Left ventricle myocardium inferior (tissue), 1 donor: Measurements from ENCODE around the gene LRP1B. TPM values are rescaled to one million over a fixed set of nuclear protein-coding genes. Genes with fewer than 3 reads are reported as not detected.

Experiments
- DNase-seq: peaks from one replicate; pipeline ENCODE4 v3.0.0-alpha.2; 2020
- H3K27ac ChIP-seq: fragments of 200-600 bp; replicated peaks from 2 replicates; pipeline ENCODE4 v1.8.0; 2021
- H3K27me3 ChIP-seq: fragments of 200-600 bp; 2 replicates; pipeline ENCODE4 v1.8.0; 2021; ENCODE audit warnings: low read depth
- H3K36me3 ChIP-seq: fragments of 200-600 bp; 2 replicates; pipeline ENCODE4 v1.8.0; 2021
- H3K4me1 ChIP-seq: fragments of 200-600 bp; 2 replicates; pipeline ENCODE4 v1.8.0; 2021
- H3K4me3 ChIP-seq: fragments of 200-600 bp; 2 replicates; pipeline ENCODE4 v1.8.0; 2021; ENCODE audit warnings: mild to moderate bottlenecking, moderate library complexity
- H3K9me3 ChIP-seq: fragments of 200-600 bp; replicated peaks from 2 replicates; pipeline ENCODE4 v1.8.0; 2021
- CTCF ChIP-seq: fragments of 200-600 bp; IDR thresholded peaks from 2 replicates; pipeline ENCODE4 v1.8.0; 2021; ENCODE audit warnings: antibody characterized with exemption, mild to moderate bottlenecking, borderline replicate concordance
- intact Hi-C: fragments of 100-400 bp; cut with micrococcal nuclease; formaldehyde crosslinking; loops from one replicate; pipeline ENCODE4 v1.11.0; 2022
- total RNA-seq: library from RNA; stranded (reverse); fragmentation: NEBNext Ultra II Directional; extraction: Animal tissue kit (Norgen Biotek cat#: 25700); gene quantifications from one replicate; pipeline ENCODE4 v1.2.1, GENCODE V29; 2021
- donor health status: DM: no; HTN: yes; CAD: no; lungs with severe emphysema.

The LRP1B gene
- total RNA-seq, 1 donor from 2014 or later: 0.08 TPM

DNA sequence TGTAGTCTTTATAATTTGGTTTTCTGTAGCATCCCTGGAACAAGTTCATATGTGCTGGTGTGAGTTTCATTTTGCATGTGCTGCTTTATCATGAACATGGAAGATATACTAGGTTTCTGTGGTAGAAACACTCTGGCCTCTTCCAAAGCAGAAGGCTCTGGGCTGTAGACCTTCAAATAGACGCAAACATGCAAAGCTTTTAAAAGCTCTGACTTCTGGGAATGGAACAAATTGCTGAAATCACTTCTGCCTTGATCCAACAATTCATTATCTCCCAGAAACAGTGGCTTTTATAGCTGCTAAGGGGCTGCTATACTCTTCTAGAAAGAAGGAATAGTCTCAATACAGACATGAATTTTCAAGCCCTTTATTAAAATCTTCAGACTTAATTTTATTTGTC, 382.2 kb downstream of the LRP1B start:
- Histone ChIP-seq H3K36me3 (no peaks in the 10 kb centered on the region), H3K27ac (no peak overlapping the region), H3K4me3 (no peak overlapping the region), H3K4me1 (no peaks in the 10 kb centered on the region), H3K9me3 (no peaks in the 10 kb centered on the region), H3K27me3 (no peaks in the 10 kb centered on the region)
- no peak for DNase-seq
- no peak for TF ChIP-seq CTCF
- intact Hi-C loops: no loop called here

- Histone ChIP-seq H3K4me1 (no peaks in the 10 kb centered on the region), H3K27ac (no peak overlapping the region), H3K36me3 (no peaks in the 10 kb centered on the region), H3K4me3 (no peak overlapping the region), H3K27me3 (no peaks in the 10 kb centered on the region), H3K9me3 (no peaks in the 10 kb centered on the region)
- intact Hi-C loops: no loop called here
- no peak for TF ChIP-seq CTCF
- no peak for DNase-seq
Observed at GRCh38 chr2:141741652-141742051, 389.2 kb downstream of the LRP1B start.

DNA sequence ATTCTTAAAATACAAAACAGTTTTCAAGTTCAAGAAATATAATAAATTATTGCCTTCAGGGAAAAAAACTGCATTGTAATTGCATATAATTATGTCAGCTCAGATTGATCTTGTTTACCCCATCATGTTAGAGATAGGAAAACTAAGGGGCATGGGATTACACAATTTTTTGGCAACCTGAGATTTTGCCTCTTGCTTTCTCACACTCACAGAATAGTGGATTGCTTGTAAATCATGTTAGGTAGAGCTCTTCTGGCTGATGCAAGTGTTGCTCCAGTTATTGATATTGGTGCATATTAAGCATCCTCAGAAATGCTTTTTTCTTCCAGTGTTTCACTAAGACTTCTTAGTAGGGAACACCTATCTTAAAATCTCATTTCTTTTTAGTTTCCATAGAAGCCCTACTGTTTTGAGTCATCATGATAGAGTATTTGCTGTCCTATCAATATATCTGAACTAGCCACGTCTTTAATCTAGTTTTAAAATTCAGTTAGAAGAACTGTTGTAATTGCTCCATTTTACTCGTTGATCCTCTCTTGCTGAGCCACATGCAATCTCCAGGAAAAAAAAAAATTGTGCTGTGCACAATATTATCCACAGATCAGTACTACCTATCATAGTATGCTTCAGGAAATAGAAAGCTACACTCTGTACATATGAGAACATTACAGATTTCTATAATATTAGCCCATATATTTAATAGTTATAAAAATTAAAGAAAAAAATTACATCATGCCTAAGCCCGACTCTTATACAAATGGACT, 393.1 kb downstream of the LRP1B start:
- Histone ChIP-seq H3K4me1 (no peaks in the 10 kb centered on the region), H3K36me3 (no peaks in the 10 kb centered on the region), H3K27me3 (peaks cover 5% of the 10 kb centered on the region), H3K4me3 (no peak overlapping the region), H3K9me3 (no peaks in the 10 kb centered on the region), H3K27ac (no peak overlapping the region)
- no peak for DNase-seq
- no peak for TF ChIP-seq CTCF
- intact Hi-C loops: no loop called here

- H3K27ac ChIP-seq: no peak overlapping the region
- TF ChIP-seq CTCF: no peak
Observed at GRCh38 chr2:141736466-141736865, 394.4 kb downstream of the LRP1B start.

DNA sequence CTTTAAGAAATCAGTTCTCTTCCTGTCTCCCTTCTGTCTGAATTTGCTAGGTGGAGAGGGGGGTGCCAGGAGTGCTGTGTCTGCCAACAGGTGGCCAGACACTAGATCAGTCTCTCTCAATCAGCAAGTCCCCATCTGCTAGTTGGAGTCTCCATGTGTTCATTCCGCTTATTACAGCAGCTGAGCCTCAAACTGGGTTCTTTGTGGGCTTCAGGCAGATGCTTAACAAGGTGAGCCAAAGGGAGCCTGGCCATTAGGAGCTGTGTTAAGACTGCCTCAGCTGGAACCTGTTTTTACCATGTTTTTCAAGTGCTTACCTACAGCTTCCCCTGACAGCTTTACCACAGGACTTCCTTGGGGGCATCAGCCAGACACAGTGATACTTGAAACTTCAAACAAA, 401.9 kb downstream of the LRP1B start:
- no peak for TF ChIP-seq CTCF
- no peak for DNase-seq
- no peaks in the 10 kb centered on the region for H3K9me3 ChIP-seq
- H3K27ac ChIP-seq: no peak overlapping the region
- H3K4me1 ChIP-seq: no peaks in the 10 kb centered on the region
- H3K27me3 ChIP-seq: peaks cover 3% of the 10 kb centered on the region
- intact Hi-C loops: no loop called here
- no peak overlapping the region for H3K4me3 ChIP-seq
- H3K36me3 ChIP-seq: no peaks in the 10 kb centered on the region

More at GRCh38 chr2:141736466-141736865, 394.4 kb downstream of the LRP1B start:
- Histone ChIP-seq H3K9me3 (no peaks in the 10 kb centered on the region), H3K4me1 (no peaks in the 10 kb centered on the region), H3K27me3 (peaks cover 9% of the 10 kb centered on the region), H3K36me3 (no peaks in the 10 kb centered on the region), H3K4me3 (no peak overlapping the region)
- intact Hi-C loops: no loop called here
- no peak for DNase-seq
